NCI-H526 (cell line): ENCODE measurements around the gene TTC6.

Experiments
- DNase-seq, 2 experiments: peaks; one replicate each; lab custom pipeline; 2025; lab: John Stamatoyannopoulos, UW

TTC6 gene

GRCh38 chr14:37623971-37624370, 28.5 kb downstream of the TTC6 start:
- DNase-seq, result no peak

GRCh38 chr14:37625597-37626595, 30.5 kb downstream of the TTC6 start:
- DNase-seq, result no peak

GRCh38 chr14:37637341-37637740, 41.9 kb downstream of the TTC6 start:
- DNase-seq, result peak in 1 of 2 experiments; percentile 26

- no peak for DNase-seq
Observed at GRCh38 chr14:37638599-37638998, 43.2 kb downstream of the TTC6 start.

GRCh38 chr14:37641117-37641516, 45.7 kb downstream of the TTC6 start:
- DNase-seq, result peak; percentile 76 to 84

- DNase-seq, result no peak
Observed at GRCh38 chr14:37642125-37642524, 46.7 kb downstream of the TTC6 start.

GRCh38 chr14:37643701-37644100, 48.3 kb downstream of the TTC6 start:
- peak in 1 of 2 experiments; percentile 12 for DNase-seq
